Measurements from ENCODE around the gene CA10. TPM values are rescaled to one million over a fixed set of nuclear protein-coding genes. Genes with fewer than 3 reads are reported as not detected.

CA10 gene
- total and polyA plus RNA-seq, 4 donors, result not detected

DNA sequence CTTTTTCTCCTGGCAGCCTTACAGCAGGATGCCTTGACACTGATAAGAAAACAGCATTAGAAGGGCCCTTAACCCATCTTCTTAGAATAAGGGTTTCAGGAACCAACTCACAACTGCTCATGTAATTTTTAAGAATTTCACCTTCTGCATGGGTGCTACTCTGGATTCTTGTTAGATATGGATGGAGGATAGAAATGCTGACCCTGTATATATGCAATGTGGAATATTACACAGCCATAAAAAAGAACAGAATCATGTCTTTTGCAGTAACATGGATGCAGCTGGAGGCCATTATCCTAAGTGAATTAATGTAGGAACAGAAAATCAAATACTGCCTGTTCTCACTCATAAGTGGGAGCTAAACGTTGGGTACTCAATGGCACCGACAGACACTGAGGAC is 423.5 kb downstream of the CA10 start:
- no peak for DNase-seq
- no peaks in the 10 kb centered on the region for H3K27me3 ChIP-seq (ENCODE audit: control insufficient read depth in 1 of 2, insufficient read depth in 2 of 2, low read length in 1 of 2)
- no peak overlapping the region for H3K4me3 ChIP-seq (ENCODE audit: low read length in 2 of 2)
- ATAC-seq (ENCODE audit: low FRiP score), result no peak
- no peaks in the 10 kb centered on the region for H3K9me3 ChIP-seq (ENCODE audit: control insufficient read depth, low read length)
- no peaks in the 10 kb centered on the region for H3K36me3 ChIP-seq (ENCODE audit: control insufficient read depth in 1 of 2, insufficient read depth in 2 of 2, low read length in 1 of 2)
- no peak overlapping the region for H3K27ac ChIP-seq (ENCODE audit: low read depth in 1 of 2, low read length in 2 of 2)
- intact Hi-C loops (cut with DNase I), result no loop called here
- H3K4me1 ChIP-seq (ENCODE audit: control insufficient read depth in 1 of 2, insufficient read depth in 2 of 2, low read length in 2 of 2), result no peaks in the 10 kb centered on the region
- 94 to 97% methylated on average over 2 of the region's 2 CpGs for WGBS, 2 donors

DNA sequence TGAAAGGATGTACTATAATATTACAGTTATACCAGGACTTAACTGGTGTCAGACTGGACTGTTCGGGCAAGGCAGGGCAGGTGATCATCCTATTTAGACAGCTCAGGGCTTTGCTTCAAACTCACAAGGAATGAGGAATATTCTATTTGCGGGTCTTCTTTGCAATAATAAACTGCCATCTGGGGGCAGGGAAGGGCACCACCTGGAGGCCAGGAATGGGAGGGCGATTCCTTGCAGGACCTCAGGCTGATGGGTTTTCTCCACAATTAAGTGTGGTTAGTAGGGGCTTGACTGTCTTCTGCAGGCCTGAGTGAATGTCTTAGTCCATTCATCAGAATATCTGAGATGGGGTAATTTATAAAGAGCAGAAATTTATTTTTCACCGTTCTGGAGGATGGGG is 424.1 kb downstream of the CA10 start:
- intact Hi-C loops (cut with DNase I), result no loop called here
- DNase-seq, result no peak
- H3K4me3 ChIP-seq (ENCODE audit: low read length in 2 of 2), result no peak overlapping the region

DNA sequence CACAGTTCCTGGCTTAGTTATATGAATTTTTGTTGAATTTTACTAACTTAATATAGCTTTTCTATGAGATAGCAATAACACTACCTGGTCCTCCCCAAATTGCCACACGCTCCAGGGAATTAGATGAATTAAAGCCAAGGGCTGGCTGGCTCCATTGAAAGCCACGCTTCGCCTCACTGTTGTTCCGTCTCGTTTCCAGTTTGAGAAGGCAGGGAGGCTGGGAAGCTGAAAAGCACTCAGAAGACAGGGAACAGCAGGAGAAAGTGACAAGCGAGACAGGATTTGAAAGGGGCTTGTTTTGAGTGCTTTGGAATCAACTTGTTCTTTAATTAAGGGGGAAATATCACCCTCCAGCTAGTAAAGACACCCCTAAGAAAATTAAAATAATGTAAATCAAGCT is 425.3 kb downstream of the CA10 start:
- 60 to 69% methylated on average over 6 of the region's 6 CpGs for WGBS, 2 donors
- no peaks in the 10 kb centered on the region for H3K4me1 ChIP-seq (ENCODE audit: control insufficient read depth in 1 of 2, insufficient read depth in 2 of 2, low read length in 2 of 2)
- intact Hi-C loops (cut with DNase I), result no loop called here
- ATAC-seq (ENCODE audit: low FRiP score) (no peak), DNase-seq (no peak)
- H3K9me3 ChIP-seq (ENCODE audit: control insufficient read depth, low read length), result peaks cover 1% of the 10 kb centered on the region
- H3K4me3 ChIP-seq (ENCODE audit: low read length in 2 of 2), result no peak overlapping the region
- H3K27me3 ChIP-seq (ENCODE audit: control insufficient read depth in 1 of 2, insufficient read depth in 2 of 2, low read length in 1 of 2), result no peaks in the 10 kb centered on the region
- H3K36me3 ChIP-seq (ENCODE audit: control insufficient read depth in 1 of 2, insufficient read depth in 2 of 2, low read length in 1 of 2), result no peaks in the 10 kb centered on the region
- no peak overlapping the region for H3K27ac ChIP-seq (ENCODE audit: low read depth in 1 of 2, low read length in 2 of 2)

More for the DNA sequence above, 424.1 kb downstream of the CA10 start:
- no peaks in the 10 kb centered on the region for H3K36me3 ChIP-seq (ENCODE audit: control insufficient read depth in 1 of 2, insufficient read depth in 2 of 2, low read length in 1 of 2)
- H3K27ac ChIP-seq (ENCODE audit: low read depth in 1 of 2, low read length in 2 of 2), result no peak overlapping the region
- no peaks in the 10 kb centered on the region for H3K27me3 ChIP-seq (ENCODE audit: control insufficient read depth in 1 of 2, insufficient read depth in 2 of 2, low read length in 1 of 2)
- WGBS, 2 donors, result 45 to 71% methylated on average over 4 of the region's 4 CpGs
- H3K4me1 ChIP-seq (ENCODE audit: control insufficient read depth in 1 of 2, insufficient read depth in 2 of 2, low read length in 2 of 2), result no peaks in the 10 kb centered on the region
- peak; percentile 65 for ATAC-seq (ENCODE audit: low FRiP score)
- H3K9me3 ChIP-seq (ENCODE audit: control insufficient read depth, low read length), result peaks cover 1% of the 10 kb centered on the region

DNA sequence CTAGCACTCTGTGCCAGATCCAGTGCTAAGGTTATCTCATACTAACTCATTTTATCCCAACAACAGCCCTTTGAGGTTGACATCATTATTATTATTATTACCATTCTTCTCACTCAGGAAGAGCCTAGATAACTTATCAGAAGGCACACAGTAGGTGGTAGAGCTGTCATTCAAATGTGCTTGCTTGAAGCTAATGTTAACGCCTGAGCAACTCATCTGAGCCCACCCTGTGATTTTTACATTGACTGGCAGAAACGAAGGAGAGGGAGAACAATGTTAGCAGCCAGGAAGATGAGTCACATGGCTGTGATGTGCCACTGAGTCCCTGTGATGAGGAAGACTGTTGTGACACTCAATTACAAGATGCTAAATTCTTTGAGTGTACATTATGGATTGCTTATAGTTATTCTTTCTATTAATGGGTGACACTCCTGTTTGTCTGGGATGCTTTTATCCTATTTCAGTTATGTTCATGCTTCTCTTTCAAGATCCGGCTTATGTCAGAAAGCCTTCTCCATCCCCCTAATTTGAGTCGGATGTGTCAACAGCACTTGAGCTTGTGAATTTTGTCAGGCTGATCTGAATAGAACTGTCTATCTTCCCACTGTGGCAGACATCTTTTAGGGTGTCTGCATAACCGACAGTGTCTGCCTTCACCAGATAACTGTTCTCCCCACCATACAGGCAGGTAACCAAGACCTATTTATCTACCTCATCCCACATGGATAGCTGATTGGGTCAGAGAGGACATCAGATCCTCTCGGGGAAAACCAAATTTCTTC is 426.4 kb downstream of the CA10 start:
- 74 to 80% methylated on average over 6 of the region's 6 CpGs for WGBS, 2 donors
- no peak for ATAC-seq (ENCODE audit: low FRiP score)

DNA sequence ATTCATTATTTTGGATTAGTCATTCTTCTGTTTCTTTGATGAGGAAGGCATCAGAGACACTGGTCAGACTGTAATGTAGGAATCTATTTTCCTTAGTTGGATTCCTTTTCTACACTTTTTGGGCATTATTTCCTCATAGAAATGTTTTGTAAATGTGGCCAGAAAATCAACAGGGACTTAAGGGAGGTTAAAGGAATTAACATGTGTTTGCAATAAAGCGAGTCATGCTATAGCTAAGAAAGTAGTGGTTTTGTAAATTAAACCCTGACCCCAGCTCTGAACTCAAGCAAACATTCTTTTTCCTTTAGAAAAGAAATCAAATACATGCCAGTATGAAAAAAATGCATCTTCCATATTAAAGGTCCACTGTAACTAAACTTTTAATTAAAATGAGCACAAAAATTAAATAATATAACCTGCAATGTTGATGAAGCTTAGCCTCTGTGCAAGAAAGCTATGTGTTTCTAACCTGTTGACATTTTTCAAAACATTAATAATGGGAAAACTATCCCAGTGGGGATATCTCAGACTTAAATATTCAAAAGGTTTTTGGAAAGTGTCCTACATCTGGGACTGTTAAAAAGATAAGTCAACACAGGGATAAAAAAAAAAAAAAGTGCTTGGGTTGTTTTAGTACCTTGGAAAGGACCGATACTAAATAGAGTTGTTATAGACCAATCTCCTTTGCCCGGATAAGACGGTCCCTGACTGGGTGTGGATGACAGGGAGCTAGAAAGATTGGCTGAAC is 428.0 kb downstream of the CA10 start:
- DNase-seq (no peak), ATAC-seq (ENCODE audit: low FRiP score) (no peak)
- Histone ChIP-seq H3K4me1 (ENCODE audit: control insufficient read depth in 1 of 2, insufficient read depth in 2 of 2, low read length in 2 of 2) (no peaks in the 10 kb centered on the region), H3K27me3 (ENCODE audit: control insufficient read depth in 1 of 2, insufficient read depth in 2 of 2, low read length in 1 of 2) (no peaks in the 10 kb centered on the region), H3K4me3 (ENCODE audit: low read length in 2 of 2) (no peak overlapping the region), H3K27ac (ENCODE audit: low read depth in 1 of 2, low read length in 2 of 2) (no peak overlapping the region), H3K36me3 (ENCODE audit: control insufficient read depth in 1 of 2, insufficient read depth in 2 of 2, low read length in 1 of 2) (no peaks in the 10 kb centered on the region), H3K9me3 (ENCODE audit: control insufficient read depth, low read length) (peaks cover 1% of the 10 kb centered on the region)
- 25 to 29% methylated on average over 4 of the region's 4 CpGs for WGBS, 2 donors
- intact Hi-C loops (cut with DNase I), result no loop called here

More for the DNA sequence above, 426.4 kb downstream of the CA10 start:
- Histone ChIP-seq H3K4me1 (ENCODE audit: control insufficient read depth in 1 of 2, insufficient read depth in 2 of 2, low read length in 2 of 2) (no peaks in the 10 kb centered on the region), H3K27me3 (ENCODE audit: control insufficient read depth in 1 of 2, insufficient read depth in 2 of 2, low read length in 1 of 2) (no peaks in the 10 kb centered on the region), H3K4me3 (ENCODE audit: low read length in 2 of 2) (no peak overlapping the region), H3K27ac (ENCODE audit: low read depth in 1 of 2, low read length in 2 of 2) (no peak overlapping the region), H3K9me3 (ENCODE audit: control insufficient read depth, low read length) (peaks cover 1% of the 10 kb centered on the region), H3K36me3 (ENCODE audit: control insufficient read depth in 1 of 2, insufficient read depth in 2 of 2, low read length in 1 of 2) (no peaks in the 10 kb centered on the region)
- DNase-seq, result no peak
- intact Hi-C loops (cut with DNase I), result no loop called here

DNA sequence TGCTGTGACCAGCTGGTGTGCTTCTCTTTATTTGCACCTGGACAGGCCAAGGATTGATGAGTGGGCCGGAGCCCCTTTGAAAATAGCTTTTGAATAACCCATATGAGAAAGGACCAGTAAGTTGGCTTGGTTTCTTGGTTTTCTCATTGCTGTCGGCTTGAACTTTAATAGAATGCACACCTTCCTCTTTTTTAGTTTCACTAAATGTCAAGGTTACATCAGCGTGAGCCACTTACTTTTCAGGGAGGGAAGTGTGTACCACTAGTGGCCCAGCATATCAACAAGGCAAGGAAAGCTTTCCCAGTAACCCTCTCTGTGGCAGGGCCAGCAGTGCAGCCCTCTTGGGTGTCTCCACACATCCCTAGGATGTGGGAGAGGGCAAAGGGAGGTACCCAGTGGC is 433.3 kb downstream of the CA10 start:
- no peaks in the 10 kb centered on the region for H3K4me1 ChIP-seq (ENCODE audit: control insufficient read depth in 1 of 2, insufficient read depth in 2 of 2, low read length in 2 of 2)
- WGBS, 2 donors, result 91 to 92% methylated on average over 3 of the region's 3 CpGs
- no peaks in the 10 kb centered on the region for H3K27me3 ChIP-seq (ENCODE audit: control insufficient read depth in 1 of 2, insufficient read depth in 2 of 2, low read length in 1 of 2)
- ATAC-seq (ENCODE audit: low FRiP score) (no peak), DNase-seq (no peak)
- H3K27ac ChIP-seq (ENCODE audit: low read depth in 1 of 2, low read length in 2 of 2), result no peak overlapping the region
- peaks cover 1% of the 10 kb centered on the region for H3K9me3 ChIP-seq (ENCODE audit: control insufficient read depth, low read length)
- no peak overlapping the region for H3K4me3 ChIP-seq (ENCODE audit: low read length in 2 of 2)
- no peaks in the 10 kb centered on the region for H3K36me3 ChIP-seq (ENCODE audit: control insufficient read depth in 1 of 2, insufficient read depth in 2 of 2, low read length in 1 of 2)
- intact Hi-C loops (cut with DNase I), result no loop called here

DNA sequence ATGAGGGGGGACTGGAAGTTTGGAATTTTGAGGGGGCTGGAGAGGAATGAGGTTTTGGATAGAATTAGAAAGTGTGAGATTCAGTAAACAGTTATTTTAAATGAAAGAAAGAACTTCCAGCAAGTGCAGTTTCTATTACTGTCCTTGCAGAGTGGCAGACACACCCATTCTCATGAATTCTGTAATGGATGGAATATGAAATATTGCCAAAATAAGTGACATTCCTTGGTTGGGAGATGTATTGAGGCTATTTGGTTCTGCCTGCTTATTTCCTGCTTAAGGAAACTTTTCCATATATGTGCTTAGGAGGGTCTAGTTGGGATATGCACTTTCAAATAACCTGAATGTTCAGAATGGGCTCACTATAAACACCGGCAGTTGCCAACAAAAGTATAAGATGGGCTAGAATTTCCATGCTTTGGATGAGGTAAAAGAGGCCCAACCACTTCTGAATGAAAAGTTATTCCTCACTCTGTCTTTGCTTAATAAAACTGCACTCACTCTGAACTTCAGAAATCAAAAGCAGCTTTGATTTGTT is 434.4 kb downstream of the CA10 start:
- no peak overlapping the region for H3K4me3 ChIP-seq (ENCODE audit: low read length in 2 of 2)
- no peaks in the 10 kb centered on the region for H3K9me3 ChIP-seq (ENCODE audit: control insufficient read depth, low read length)
- 48 to 63% methylated on average over 1 of the region's 1 CpG for WGBS, 2 donors
- intact Hi-C loops (cut with DNase I), result no loop called here
- ATAC-seq (ENCODE audit: low FRiP score) (no peak), DNase-seq (no peak)
- no peak overlapping the region for H3K27ac ChIP-seq (ENCODE audit: low read depth in 1 of 2, low read length in 2 of 2)
- H3K4me1 ChIP-seq (ENCODE audit: control insufficient read depth in 1 of 2, insufficient read depth in 2 of 2, low read length in 2 of 2), result no peaks in the 10 kb centered on the region
- H3K27me3 ChIP-seq (ENCODE audit: control insufficient read depth in 1 of 2, insufficient read depth in 2 of 2, low read length in 1 of 2), result no peaks in the 10 kb centered on the region
- H3K36me3 ChIP-seq (ENCODE audit: control insufficient read depth in 1 of 2, insufficient read depth in 2 of 2, low read length in 1 of 2), result no peaks in the 10 kb centered on the region

DNA sequence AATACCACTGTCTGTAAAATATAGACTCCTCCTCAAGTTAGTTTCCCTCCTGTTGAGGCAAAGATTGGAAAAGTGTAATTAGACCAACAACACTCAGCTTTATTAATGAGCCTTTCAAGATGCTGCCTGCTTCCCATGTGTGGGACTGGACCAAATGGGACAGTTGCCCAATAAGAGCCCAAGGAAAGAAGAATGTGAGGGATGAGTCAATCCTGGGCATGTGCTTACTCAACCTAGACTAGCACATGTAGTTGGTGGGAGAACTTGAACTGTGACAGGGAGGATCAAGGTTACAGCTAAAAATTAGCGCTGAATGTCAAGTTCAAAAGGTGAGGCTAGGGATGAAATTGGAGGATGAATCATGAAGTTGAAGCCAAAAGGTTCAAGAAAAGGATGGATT is 435.5 kb downstream of the CA10 start:
- Histone ChIP-seq H3K27ac (ENCODE audit: low read depth in 1 of 2, low read length in 2 of 2) (no peak overlapping the region), H3K4me3 (ENCODE audit: low read length in 2 of 2) (no peak overlapping the region), H3K36me3 (ENCODE audit: control insufficient read depth in 1 of 2, insufficient read depth in 2 of 2, low read length in 1 of 2) (no peaks in the 10 kb centered on the region), H3K9me3 (ENCODE audit: control insufficient read depth, low read length) (no peaks in the 10 kb centered on the region), H3K4me1 (ENCODE audit: control insufficient read depth in 1 of 2, insufficient read depth in 2 of 2, low read length in 2 of 2) (no peaks in the 10 kb centered on the region), H3K27me3 (ENCODE audit: control insufficient read depth in 1 of 2, insufficient read depth in 2 of 2, low read length in 1 of 2) (no peaks in the 10 kb centered on the region)
- ATAC-seq (ENCODE audit: low FRiP score), result no peak
- intact Hi-C loops (cut with DNase I), result no loop called here
- 100% methylated on average over 1 of the region's 1 CpG for WGBS, 2 donors
- DNase-seq, result no peak

DNA sequence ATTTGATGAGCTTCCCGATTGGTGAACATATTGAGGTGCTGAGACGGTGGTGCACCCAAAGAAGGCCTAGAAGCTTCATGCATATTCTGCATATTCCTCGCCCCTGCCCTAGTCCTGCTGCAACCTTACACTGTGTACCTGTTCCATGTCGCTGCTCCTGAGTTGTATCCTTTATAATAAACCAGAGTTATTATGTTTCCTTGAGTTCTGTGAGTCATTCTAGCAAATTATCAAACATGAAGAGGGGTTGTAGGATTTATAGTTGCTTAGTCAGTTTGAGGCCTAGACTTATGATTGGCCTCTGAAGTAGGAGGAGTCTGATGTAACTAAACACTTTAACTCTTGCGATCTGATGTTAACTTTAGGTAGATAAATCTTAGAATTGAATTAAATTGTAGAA is 436.8 kb downstream of the CA10 start:
- 89 to 94% methylated on average over 5 of the region's 5 CpGs for WGBS, 2 donors
- ATAC-seq (ENCODE audit: low FRiP score) (no peak), DNase-seq (no peak)
- Histone ChIP-seq H3K4me3 (ENCODE audit: low read length in 2 of 2) (no peak overlapping the region), H3K4me1 (ENCODE audit: control insufficient read depth in 1 of 2, insufficient read depth in 2 of 2, low read length in 2 of 2) (no peaks in the 10 kb centered on the region), H3K27ac (ENCODE audit: low read depth in 1 of 2, low read length in 2 of 2) (no peak overlapping the region), H3K36me3 (ENCODE audit: control insufficient read depth in 1 of 2, insufficient read depth in 2 of 2, low read length in 1 of 2) (no peaks in the 10 kb centered on the region), H3K27me3 (ENCODE audit: control insufficient read depth in 1 of 2, insufficient read depth in 2 of 2, low read length in 1 of 2) (no peaks in the 10 kb centered on the region), H3K9me3 (ENCODE audit: control insufficient read depth, low read length) (no peaks in the 10 kb centered on the region)
- intact Hi-C loops (cut with DNase I), result no loop called here
